Measurements from ENCODE around the gene RHOH. TPM values are rescaled to one million over a fixed set of nuclear protein-coding genes. Genes with fewer than 3 reads are reported as not detected.

RHOH gene
- total and polyA plus RNA-seq, 10 of the 15 experiments (the other 5 are each of a cell fraction or from before 2014, with no cell fraction given) = 46.5 to 120 (median 57.9) TPM

- TF ChIP-seq ZNF687 (IDR thresholded peaks at IDR 0.05) = peak; percentile 71; the same call in 1 of the 2 replicates
- no peak for TF ChIP-seq ZNF217 (IDR thresholded peaks at IDR 0.05)
- no peak for TF ChIP-seq IRF5 (IDR thresholded peaks at IDR 0.05; ENCODE audit: borderline replicate concordance)
- TF ChIP-seq ZNF622 (IDR thresholded peaks at IDR 0.05) = no peak
- TF ChIP-seq MYC (IDR thresholded peaks at IDR 0.05; ENCODE audit: insufficient read depth, insufficient read length, insufficient replicate concordance, low read length, severe bottlenecking) = no peak
- no peak for TF ChIP-seq SIX5 (IDR thresholded peaks at IDR 0.05; ENCODE audit: low read depth, low read length, severe bottlenecking)
- TF ChIP-seq CREM (IDR thresholded peaks at IDR 0.05; ENCODE audit: low read depth) = peak; percentile 89
- peak; percentile 30 for TF ChIP-seq SP1 (IDR thresholded peaks at IDR 0.05; ENCODE audit: low read depth, low read length)
- no peak for TF ChIP-seq SIN3A (IDR thresholded peaks at IDR 0.05; ENCODE audit: low read depth, low read length)
- TF ChIP-seq TCF7 (IDR thresholded peaks at IDR 0.05; ENCODE audit: borderline replicate concordance) = peak; percentile 84; the same call in 1 of the 2 replicates
- TF ChIP-seq BHLHE40 (IDR thresholded peaks at IDR 0.05; ENCODE audit: borderline replicate concordance in 1 of 2, low read depth in 2 of 2, low read length in 1 of 2) = peak; percentile 23 to 82; a peak in 3 of 4 replicates
- TF ChIP-seq KAT2A (conservative IDR thresholded peaks at IDR 0.05; ENCODE audit: control insufficient read depth, low read depth, low read length) = no peak
- no peak for TF ChIP-seq ZNF207 (IDR thresholded peaks at IDR 0.05; ENCODE audit: borderline replicate concordance)
- no peak for TF ChIP-seq ZBTB40 (IDR thresholded peaks at IDR 0.05; ENCODE audit: borderline replicate concordance)
- TF ChIP-seq NFYB (IDR thresholded peaks at IDR 0.05; ENCODE audit: insufficient read depth, low read depth, low read length) = no peak
- peak; percentile 93 to 94 for TF ChIP-seq IKZF2 (IDR thresholded peaks at IDR 0.05)
- TF ChIP-seq RUNX3 (IDR thresholded peaks at IDR 0.05; ENCODE audit: low read length) = no peak
- no peak for TF ChIP-seq KLF5 (IDR thresholded peaks at IDR 0.05; ENCODE audit: partially characterized antibody)
Measured at GRCh38 chr4:40205259-40206198, 8.7 kb downstream of the RHOH start (continued).

All from GM12878 (cell line).